GM21528 (cell line): ENCODE data around the gene SLC5A9.
A peak's percentile ranks its signal among the peaks of the same experiment; 100 is the strongest.

Source experiments
- ATAC-seq: cut with Tn5 transposase; IDR thresholded peaks from one replicate; pipeline ENCODE4 v1.9.1; 2021; ENCODE audit warnings: mild to moderate bottlenecking, moderate library complexity; ENCODE audit not compliant: unreplicated experiment, low FRiP score

SLC5A9 gene

DNA sequence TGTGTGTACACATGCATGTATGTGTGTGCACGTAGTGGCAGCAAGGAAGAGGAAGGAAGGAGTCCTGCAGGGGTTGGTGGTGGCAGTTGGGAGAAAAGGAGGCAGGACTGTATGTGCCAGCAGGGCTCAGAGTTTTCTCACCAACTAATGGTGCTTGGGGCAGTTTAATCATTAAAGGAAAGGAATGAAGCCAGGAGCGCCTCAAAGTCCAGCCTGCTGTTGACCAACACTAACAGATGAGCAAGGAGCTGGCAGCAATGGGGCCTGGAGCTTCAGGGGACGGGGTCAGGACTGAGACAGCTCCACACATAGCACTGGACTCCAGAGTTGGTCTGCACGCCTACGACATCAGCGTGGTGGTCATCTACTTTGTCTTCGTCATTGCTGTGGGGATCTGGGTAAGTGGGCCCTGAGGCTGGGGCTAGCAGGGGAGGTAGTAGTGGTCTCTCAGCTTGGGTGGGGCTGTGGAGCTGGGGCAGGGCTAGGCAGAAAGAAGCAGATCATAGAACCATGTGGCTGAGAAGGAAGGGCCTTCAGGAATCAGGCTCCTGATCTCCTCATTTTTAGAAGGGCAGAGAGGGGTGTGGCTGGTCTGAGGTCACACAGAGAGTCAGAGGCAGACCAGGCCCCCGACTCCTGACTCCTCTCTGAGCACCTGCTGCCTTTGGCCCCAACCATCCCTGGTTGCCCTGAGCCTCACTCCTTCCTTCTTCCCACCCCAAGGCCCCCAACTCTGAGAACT is at the start of gene SLC5A9:
Gene SLC5A9 (plus strand): TSS at position 216 of the 742 bp plus-strand sequence. CDS start 21 bp downstream, at position 237.
- no peak for ATAC-seq

DNA sequence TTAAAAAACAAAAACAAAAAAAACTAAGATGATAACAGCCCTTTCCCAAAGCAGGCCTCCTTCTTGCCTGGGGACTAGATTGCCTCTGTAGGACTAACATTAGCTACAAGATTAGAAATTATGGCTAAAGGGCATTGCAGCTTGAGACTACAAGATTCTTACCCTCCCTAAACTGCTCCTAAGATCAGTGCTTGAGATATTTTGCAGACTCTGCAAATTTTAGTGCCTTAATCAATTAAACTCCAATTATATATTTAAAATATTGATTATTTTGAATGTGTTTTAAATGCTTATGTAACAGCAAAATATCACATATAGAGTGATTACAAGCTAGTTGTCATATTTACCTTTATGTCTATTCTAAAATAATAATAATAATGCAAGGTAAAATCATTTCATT is 47.4 kb upstream of the SLC5A9 start:
- ATAC-seq: no peak

DNA sequence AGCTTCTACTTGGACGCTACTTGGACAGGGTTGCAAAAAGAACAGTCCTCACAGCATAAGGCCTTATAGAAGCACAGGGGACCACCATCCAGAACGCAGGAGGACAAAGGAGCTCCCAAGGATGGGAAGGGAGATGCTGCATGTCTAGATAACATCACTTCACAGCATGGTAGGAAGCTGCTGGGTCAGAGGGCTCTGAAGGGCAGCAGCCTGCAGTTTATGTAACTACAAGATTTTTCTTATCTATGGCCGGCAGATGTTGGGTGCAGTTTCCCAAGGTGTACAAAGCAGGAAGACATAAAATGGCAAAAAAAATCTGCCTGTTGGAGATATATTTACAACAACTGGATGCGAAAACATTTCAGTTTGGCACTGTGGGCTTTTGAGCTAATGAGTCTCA is 45.3 kb upstream of the SLC5A9 start:
- no peak for ATAC-seq

DNA sequence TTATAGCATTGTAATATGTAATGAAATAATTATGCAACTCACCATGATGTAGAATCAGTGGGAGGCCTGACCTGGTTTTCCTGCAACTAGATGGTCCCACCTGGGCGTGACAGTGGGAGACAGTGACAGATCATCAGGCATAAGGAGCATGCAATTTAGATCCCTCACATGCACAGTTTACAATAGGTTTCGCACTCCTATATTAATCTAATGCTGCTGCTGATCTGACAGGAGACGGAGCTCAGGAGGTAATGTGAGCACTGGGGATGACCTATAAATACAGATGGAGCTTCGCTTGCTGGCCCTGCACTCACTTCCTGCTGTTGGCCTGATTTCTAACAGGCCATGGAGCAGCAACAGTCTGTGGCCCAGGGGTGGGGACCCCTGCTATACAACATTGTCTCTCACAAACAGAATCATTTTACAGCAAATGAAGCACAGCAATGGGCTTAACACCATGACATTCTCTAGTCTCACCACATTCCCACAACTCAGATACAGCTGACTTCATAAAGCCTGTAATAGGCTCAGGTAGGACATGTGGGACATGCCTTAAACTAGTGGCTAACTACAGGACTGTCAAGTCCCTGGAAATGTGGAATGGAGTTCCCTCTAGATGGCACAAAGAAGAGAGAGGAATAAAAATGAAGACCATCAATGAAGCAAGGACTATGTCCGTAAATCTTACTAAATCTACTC is 40.7 kb upstream of the SLC5A9 start:
- ATAC-seq: no peak

DNA sequence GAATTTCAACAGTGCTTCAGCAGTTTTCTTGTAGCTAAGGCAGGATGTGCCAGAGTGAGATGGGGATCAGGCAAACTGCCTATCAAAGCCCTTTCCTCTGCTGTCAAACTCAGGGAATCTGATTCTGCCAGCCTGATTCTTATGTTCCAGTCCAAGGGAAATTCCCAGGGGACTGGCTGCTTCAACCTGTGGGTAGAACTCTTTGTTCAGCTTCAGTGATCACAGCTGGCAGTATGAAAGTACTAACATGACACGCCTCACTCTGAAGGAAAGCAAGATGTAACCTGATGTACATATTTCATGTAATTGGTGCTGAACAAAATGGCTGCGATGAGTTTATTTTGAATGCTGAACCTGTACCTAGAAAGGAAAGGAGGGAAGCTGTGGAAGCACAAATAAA is 40.1 kb upstream of the SLC5A9 start:
- no peak for ATAC-seq

GRCh38 chr1:48186306-48186839 is 36.1 kb upstream of the SLC5A9 start:
- ATAC-seq: no peak

- ATAC-seq: no peak
These were observed 34.5 kb upstream of the SLC5A9 start for GRCh38 chr1:48187969-48188563.

DNA sequence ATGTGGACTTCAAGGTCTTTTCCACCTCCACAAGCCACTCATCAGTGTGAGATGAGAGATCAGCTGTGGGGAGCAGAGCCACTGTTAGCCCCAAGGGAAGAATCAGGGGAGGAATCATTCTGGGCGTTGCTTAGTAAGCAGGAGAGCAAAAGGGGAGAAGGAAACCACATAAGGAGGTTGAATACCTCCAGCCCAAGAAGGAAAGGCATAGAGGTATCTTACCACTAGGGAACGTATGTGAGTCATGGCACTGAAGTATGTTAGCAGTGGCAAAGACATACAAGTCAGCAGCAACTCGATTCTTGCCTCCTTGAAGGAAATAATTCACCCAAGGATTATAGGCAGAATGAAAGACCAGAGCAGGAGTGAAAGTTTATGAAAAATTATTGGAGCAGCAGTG is 31.6 kb upstream of the SLC5A9 start:
- ATAC-seq: no peak

DNA sequence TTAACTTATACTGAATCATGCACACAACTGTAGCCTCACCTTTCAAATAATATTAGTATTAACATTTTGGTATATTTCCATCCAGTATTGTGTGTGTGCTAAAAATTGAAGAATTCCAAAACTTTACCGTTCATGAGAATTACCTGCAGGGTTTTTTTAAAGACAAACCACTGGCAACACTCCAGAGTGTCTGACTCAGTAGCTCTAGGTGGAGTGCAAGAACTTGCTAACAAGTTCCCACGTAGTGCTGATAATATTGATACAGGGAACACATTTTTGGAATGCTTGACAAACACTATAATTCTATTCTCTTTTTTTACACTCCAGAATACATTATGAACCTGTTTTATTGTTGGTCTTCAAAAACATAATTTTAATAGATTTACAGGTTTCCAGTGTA is 27.7 kb upstream of the SLC5A9 start:
- ATAC-seq: no peak

- ATAC-seq: no peak
These were observed 26.3 kb upstream of the SLC5A9 start for GRCh38 chr1:48196237-48196636.

DNA sequence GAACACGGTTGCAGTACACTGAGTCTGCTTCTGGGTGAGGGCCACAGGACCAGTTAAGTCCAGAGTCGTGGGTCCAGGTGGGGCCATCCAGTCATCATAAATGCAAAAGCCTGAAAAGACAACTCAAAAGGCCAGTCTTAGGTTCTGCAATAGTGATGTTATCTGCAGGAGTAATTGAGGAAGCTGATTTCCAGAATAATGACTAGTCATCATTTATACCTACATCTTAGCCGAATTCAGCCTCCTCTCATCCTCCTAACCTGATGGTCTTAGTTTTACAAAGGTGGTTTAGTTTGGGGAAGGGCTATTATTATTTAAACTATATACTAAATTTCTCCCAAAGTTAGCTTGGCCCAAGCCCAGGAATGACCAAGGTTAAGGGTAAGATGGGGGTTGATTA is 23.5 kb upstream of the SLC5A9 start:
- no peak for ATAC-seq

DNA sequence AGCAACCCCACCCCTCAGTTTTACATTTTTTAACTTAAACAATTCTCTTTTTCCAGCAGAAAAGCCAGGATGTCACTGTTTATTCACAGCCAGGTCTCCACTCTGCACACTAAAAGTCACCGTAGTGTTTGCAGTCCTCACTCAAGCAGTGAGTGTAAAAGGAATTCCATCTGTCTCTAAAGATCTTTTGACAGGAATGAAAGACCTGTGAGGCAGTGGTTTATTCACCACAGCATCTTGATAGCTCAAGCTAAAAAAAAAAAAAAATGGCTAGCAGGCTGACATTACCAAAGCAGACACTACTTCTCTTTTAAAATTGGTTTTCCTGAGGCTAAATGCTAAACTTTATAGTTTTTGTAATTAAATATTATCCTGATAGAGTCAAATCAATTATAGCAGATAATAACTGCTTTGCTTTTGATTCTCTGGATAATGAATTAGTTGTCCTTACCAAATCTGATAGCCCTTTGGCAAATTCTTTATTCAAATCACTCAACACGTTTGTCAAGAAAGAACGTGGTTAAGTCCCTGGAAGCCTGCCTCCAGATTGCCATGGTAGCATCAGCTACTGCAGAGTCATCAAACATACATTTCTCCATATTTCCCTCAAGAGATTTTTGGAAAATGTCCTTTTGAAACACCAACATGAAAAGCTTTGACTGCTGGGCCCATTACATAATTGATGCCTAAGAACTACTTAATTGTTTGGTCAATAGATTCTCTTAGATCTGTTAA is 22.2 kb upstream of the SLC5A9 start:
- ATAC-seq: no peak

DNA sequence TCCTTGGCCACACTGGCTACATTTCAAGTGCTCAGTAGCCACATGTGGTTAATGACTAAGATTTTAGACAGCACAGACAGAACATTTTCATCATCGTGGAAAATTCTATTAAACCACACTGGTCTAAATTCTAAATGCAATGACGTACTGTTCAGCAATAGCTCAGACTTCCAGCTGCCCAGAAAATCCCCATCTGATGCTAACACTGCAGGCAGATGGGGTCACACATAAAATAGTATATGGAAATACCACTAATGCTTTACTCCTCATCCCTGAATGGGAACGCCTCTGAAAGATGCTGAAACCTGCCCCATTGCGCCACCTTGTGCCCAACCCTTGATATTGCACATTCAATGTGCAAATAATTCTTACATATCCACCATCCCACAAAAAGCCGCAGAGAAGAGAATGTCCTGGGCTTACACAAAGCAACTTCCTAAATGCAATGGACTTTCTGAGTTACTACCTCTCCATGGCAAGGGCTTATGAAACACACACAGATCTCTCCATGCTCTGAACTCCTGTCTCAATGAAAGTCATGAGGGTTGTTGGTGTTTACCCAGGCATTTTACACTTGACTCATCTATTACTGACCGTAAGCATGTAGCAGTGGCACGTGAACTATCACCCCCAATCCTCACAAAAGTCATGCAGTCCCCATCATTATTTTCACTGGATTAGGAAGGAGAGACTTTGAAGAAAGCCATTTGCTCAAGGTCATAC is 20.3 kb upstream of the SLC5A9 start:
- ATAC-seq: peak; percentile 57

DNA sequence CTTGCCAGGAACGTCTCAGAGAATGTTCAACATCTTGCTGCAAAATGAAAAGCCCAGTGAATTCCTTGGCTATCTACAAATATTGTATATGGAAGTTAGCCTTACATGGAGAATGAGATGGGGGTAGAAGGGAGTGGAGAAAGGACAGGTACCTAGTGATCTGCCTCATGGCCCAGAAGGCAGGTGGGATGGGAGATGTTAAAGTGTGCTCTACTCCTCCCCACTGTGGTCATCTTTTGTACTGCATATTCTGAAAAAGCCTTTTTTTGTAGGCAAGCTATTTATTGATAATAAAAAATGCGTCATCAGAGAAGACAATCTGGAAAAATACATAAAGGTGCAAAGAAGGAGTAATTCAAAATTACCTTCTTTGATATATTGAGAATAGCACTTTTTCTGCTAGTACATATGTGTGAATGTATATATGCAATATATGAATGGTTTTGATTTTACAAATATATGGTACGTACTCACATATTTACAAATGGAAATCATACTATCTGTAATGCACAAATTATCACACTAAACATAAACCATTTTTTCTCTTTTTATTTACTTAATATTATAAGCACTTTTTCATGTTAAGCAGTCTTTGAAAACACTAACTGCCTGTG is 19.1 kb upstream of the SLC5A9 start:
- ATAC-seq: no peak

DNA sequence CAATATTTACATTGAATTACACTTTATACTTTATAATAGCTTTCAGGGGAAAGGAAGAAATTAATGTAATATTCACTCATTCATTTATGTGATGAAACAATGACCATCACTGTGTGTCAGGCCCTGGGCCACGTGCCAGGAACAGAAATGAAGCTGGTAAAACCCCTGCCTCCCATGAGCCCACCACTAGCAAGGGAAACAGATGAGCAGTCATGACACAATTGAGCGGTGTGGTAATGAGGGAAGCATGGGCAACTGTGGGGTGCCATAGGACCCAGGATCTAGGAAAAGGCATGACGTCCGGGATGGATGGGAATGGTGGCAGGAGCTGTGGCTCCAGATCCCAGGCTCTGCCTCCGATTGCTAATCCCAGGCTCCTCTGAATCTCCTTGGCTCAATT is 17.0 kb upstream of the SLC5A9 start:
- ATAC-seq: no peak

DNA sequence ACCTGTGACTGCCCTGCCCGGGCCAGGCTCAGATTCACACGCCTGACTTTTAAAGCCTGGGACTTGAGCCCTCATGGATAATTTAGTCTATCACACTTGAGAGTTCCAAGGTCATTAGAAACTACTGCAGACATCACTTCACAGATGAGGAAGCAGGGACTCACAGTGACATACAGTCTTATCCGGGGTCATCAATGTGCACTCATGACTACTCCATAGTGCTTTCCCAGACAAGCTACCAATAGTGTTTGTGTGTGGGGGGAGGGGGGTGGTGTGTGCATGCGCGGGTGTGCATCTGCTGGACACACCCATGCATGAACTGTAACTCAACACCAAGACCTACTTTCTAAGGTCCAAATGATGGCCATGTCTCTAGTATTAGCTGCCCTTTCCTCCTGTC is 16.1 kb upstream of the SLC5A9 start:
- ATAC-seq: no peak

- no peak for ATAC-seq
These were observed 15.4 kb upstream of the SLC5A9 start for GRCh38 chr1:48207131-48207530.

GRCh38 chr1:48207536-48208075 is 14.9 kb upstream of the SLC5A9 start:
- no peak for ATAC-seq

GRCh38 chr1:48208251-48208650 is 14.3 kb upstream of the SLC5A9 start:
- no peak for ATAC-seq

GRCh38 chr1:48208652-48209051 is 13.9 kb upstream of the SLC5A9 start:
- no peak for ATAC-seq
